ENCODE results near the gene ALG6.

DNA sequence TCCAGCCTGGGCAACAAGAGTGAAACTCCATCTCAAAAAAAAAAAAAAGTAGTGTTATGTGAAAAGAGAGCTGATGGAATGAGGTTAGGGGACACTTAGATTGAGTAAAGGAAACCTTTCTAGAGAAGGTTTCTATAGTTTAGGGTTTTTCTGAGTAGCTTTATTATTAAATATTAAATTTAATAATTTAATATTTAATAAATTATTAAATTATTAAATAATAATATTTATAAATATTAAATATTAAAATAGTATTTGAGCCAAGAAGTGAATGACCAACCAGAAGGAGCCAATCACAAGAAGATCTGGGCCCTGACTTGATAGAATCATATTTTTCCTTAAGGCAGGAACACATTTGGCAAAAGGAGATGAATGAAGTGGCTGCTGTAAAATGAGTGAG lies 50.7 kb downstream of the ALG6 start:
- no peak for TF ChIP-seq EZH2 (IDR thresholded peaks at IDR 0.05; ENCODE audit: borderline replicate concordance, low read length)
- no peak for TF ChIP-seq CTCF (IDR thresholded peaks at IDR 0.05; ENCODE audit: low read length)
